ENCODE results near the gene C19orf67.

Gene C19orf67

DNA sequence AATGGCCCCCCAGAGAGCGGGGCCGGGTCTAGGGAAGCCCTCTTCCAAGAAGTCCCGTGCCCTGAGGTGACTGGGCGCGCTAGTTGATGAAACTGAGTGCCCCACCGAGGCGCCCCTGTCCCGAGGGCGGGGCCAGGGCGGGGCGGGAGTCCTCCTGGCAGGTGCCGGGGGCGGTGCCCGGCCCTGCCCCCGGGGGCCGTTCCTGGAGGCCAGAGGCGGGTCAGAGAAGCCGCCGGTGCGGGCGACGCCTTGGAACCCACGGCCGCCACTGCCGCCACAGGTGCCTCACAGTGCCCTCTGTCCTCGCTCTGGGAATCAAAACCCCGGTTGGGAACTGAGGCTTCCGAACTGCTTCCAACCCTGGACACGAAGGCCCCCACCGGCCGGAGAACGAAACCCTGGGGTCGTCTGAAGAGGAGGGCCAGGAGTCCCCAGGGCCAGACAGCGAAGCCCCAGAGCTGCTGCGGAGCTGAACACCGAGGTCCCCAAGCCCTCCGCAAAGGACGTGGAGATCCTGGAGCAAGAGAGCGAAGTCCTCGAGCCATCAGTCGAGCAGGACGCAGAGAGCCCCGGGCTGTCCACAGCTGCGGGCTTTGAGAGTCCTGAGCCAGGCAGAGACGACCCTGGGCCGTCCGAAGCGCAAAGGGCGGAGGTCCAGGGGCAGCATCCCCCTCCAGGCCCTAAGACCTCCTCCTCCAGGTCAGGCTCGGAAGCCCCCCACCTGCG, 12.9 kb downstream of the C19orf67 start, which contains the start of gene MISP3:
MISP3 (plus strand) TSS at position 252 of the 726 bp plus-strand sequence. CDS start 524 bp downstream, outside the sequence.
- peak within 1 kb of the TSS; percentile 66 for H2AFZ ChIP-seq (ENCODE audit: insufficient read depth, low read length, poor library complexity)
- H3K4ac ChIP-seq (ENCODE audit: low read depth, low read length) = peak within 1 kb of the TSS; percentile 67
- no peak within 1 kb of the TSS for H2BK5ac ChIP-seq (ENCODE audit: low read depth, low read length, poor library complexity)
- peaks cover 1% of the 10 kb centered on the region for H3K79me2 ChIP-seq (ENCODE audit: control insufficient read depth, insufficient read depth, low read length, poor library complexity)
- H4K8ac ChIP-seq (ENCODE audit: low read depth, low read length) = peak within 1 kb of the TSS; percentile 90
- peak within 1 kb of the TSS; percentile 59 for H3K9ac ChIP-seq (ENCODE audit: low read length)
- no peak within 1 kb of the TSS for H3K23ac ChIP-seq (ENCODE audit: low read length)
- H3K27ac ChIP-seq (ENCODE audit: low read depth, low read length) = no peak within 1 kb of the TSS
- H3K4me2 ChIP-seq (ENCODE audit: low read length) = peak within 1 kb of the TSS; percentile 97
- H3K18ac ChIP-seq (ENCODE audit: low read length) = peak within 1 kb of the TSS; percentile 80
- no peaks in the 10 kb centered on the region for H3K9me3 ChIP-seq (ENCODE audit: insufficient read depth, low read depth, low read length)
- H3K4me3 ChIP-seq (ENCODE audit: low read depth, low read length) = peak within 1 kb of the TSS; percentile 62
- H2BK120ac ChIP-seq (ENCODE audit: insufficient read depth, low read length, poor library complexity) = peak within 1 kb of the TSS; percentile 62
- H3K14ac ChIP-seq (ENCODE audit: low read length) = peak within 1 kb of the TSS; percentile 88
- H3K79me1 ChIP-seq (ENCODE audit: low read length) = peaks cover 17% of the 10 kb centered on the region
- H4K91ac ChIP-seq (ENCODE audit: low read depth, low read length) = peak within 1 kb of the TSS; percentile 91
- H4K12ac ChIP-seq (ENCODE audit: low read depth, low read length) = peak within 1 kb of the TSS; percentile 35
- no CpG with 5 or more reads among the region's 51 CpGs for WGBS (ENCODE audit: extremely low coverage, insufficient coverage, insufficient read length)
- no peak within 1 kb of the TSS for H2BK12ac ChIP-seq (ENCODE audit: low read length)
- peaks cover 17 to 22% of the 10 kb centered on the region in 2 experiments for H3K4me1 ChIP-seq (ENCODE audit: control insufficient read depth in 1 of 2, insufficient read depth in 2 of 2, low read length in 2 of 2)
- no peaks in the 10 kb centered on the region for H3K36me3 ChIP-seq (ENCODE audit: control insufficient read depth in 1 of 2, insufficient read depth in 2 of 2, low read length in 2 of 2)
- peaks cover 5% of the 10 kb centered on the region for H3K27me3 ChIP-seq (ENCODE audit: insufficient read depth, low read length)
- no peak within 1 kb of the TSS for H2AK5ac ChIP-seq (ENCODE audit: low read length)
- DNase-seq = peak; percentile 63 to 68

DNA sequence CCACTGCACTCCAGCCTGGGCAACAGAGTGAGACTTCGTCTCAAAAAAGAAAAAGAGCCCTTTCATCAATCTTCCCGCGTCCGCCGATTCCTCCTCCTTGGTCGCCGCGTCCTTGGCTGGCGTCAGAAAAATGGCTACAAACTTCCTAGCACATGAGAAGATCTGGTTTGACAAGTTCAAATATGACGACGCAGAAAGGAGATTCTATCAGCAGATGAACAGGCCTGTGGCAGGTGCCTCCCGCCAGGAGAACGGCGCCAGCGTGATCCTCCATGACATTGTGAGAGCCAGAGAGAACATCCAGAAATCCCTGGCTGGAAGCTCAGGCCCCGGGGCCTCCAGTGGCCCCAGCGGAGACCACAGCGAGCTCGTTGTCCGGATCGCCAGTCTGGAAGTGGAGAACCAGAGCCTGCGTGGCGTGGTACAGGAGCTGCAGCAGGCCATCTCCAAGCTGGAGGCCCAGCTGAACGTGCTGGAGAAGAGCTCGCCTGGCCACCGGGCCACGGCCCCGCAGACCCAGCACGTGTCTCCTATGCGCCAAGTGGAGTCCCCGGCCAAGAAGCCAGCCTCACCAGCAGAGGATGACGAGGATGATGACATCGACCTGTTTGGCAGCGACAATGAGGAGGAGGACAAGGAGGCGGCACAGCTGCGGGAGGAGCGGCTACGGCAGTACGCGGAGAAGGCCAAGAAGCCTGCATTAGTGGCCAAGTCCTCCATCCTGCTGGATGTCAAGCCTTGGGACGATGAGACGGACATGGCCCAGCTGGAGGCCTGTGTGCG, 15.1 kb downstream of the C19orf67 start:
- WGBS (ENCODE audit: extremely low coverage, insufficient coverage, insufficient read length) = no CpG with 5 or more reads among the region's 43 CpGs
- Histone ChIP-seq H3K79me2 (ENCODE audit: control insufficient read depth, insufficient read depth, low read length, poor library complexity) (peaks cover 1% of the 10 kb centered on the region), H3K4me2 (ENCODE audit: low read length) (no peak overlapping the region), H3K79me1 (ENCODE audit: low read length) (peaks cover 17% of the 10 kb centered on the region), H2AFZ (ENCODE audit: insufficient read depth, low read length, poor library complexity) (no peak overlapping the region), H4K8ac (ENCODE audit: low read depth, low read length) (no peak overlapping the region), H4K91ac (ENCODE audit: low read depth, low read length) (no peak overlapping the region), H3K9ac (ENCODE audit: low read length) (no peak overlapping the region), H3K9me3 (ENCODE audit: insufficient read depth, low read depth, low read length) (no peaks in the 10 kb centered on the region), H3K14ac (ENCODE audit: low read length) (no peak overlapping the region), H4K12ac (ENCODE audit: low read depth, low read length) (no peak overlapping the region), H2AK5ac (ENCODE audit: low read length) (no peak overlapping the region), H2BK120ac (ENCODE audit: insufficient read depth, low read length, poor library complexity) (no peak overlapping the region), H3K4ac (ENCODE audit: low read depth, low read length) (no peak overlapping the region), H2BK12ac (ENCODE audit: low read length) (no peak overlapping the region), H3K36me3 (ENCODE audit: control insufficient read depth in 1 of 2, insufficient read depth in 2 of 2, low read length in 2 of 2) (no peaks in the 10 kb centered on the region), H3K18ac (ENCODE audit: low read length) (no peak overlapping the region), H3K27me3 (ENCODE audit: insufficient read depth, low read length) (peaks cover 5% of the 10 kb centered on the region), H3K4me3 (ENCODE audit: low read depth, low read length) (no peak overlapping the region), H3K4me1 (ENCODE audit: control insufficient read depth in 1 of 2, insufficient read depth in 2 of 2, low read length in 2 of 2) (peaks cover 17 to 22% of the 10 kb centered on the region in 2 experiments), H3K23ac (ENCODE audit: low read length) (no peak overlapping the region), H2BK5ac (ENCODE audit: low read depth, low read length, poor library complexity) (no peak overlapping the region), H3K27ac (ENCODE audit: low read depth, low read length) (no peak overlapping the region)
- peak; percentile 68 to 90 for DNase-seq

- peaks cover 3% of the 10 kb centered on the region for H3K79me1 ChIP-seq (ENCODE audit: low read length)
- no peak overlapping the region for H3K9ac ChIP-seq (ENCODE audit: low read length)
- no peak overlapping the region for H2BK5ac ChIP-seq (ENCODE audit: low read depth, low read length, poor library complexity)
- no peak overlapping the region for H3K4ac ChIP-seq (ENCODE audit: low read depth, low read length)
- H2BK120ac ChIP-seq (ENCODE audit: insufficient read depth, low read length, poor library complexity) = no peak overlapping the region
- H3K27me3 ChIP-seq (ENCODE audit: insufficient read depth, low read length) = no peaks in the 10 kb centered on the region
- no peak overlapping the region for H4K91ac ChIP-seq (ENCODE audit: low read depth, low read length)
- H3K4me1 ChIP-seq (ENCODE audit: control insufficient read depth in 1 of 2, insufficient read depth in 2 of 2, low read length in 2 of 2) = peaks cover 0 to 4% of the 10 kb centered on the region in 2 experiments
- H3K9me3 ChIP-seq (ENCODE audit: insufficient read depth, low read depth, low read length) = no peaks in the 10 kb centered on the region
- no peak overlapping the region for H2AFZ ChIP-seq (ENCODE audit: insufficient read depth, low read length, poor library complexity)
- H3K14ac ChIP-seq (ENCODE audit: low read length) = no peak overlapping the region
- H4K8ac ChIP-seq (ENCODE audit: low read depth, low read length) = no peak overlapping the region
- H3K36me3 ChIP-seq (ENCODE audit: control insufficient read depth in 1 of 2, insufficient read depth in 2 of 2, low read length in 2 of 2) = no peaks in the 10 kb centered on the region
- H3K4me3 ChIP-seq (ENCODE audit: low read depth, low read length) = no peak overlapping the region
- no peaks in the 10 kb centered on the region for H3K79me2 ChIP-seq (ENCODE audit: control insufficient read depth, insufficient read depth, low read length, poor library complexity)
- H3K4me2 ChIP-seq (ENCODE audit: low read length) = no peak overlapping the region
- H3K23ac ChIP-seq (ENCODE audit: low read length) = no peak overlapping the region
- no CpG with 5 or more reads among the region's 2 CpGs for WGBS (ENCODE audit: extremely low coverage, insufficient coverage, insufficient read length)
- DNase-seq = no peak
- H2AK5ac ChIP-seq (ENCODE audit: low read length) = no peak overlapping the region
- no peak overlapping the region for H3K27ac ChIP-seq (ENCODE audit: low read depth, low read length)
- H3K18ac ChIP-seq (ENCODE audit: low read length) = no peak overlapping the region
- no peak overlapping the region for H4K12ac ChIP-seq (ENCODE audit: low read depth, low read length)
- no peak overlapping the region for H2BK12ac ChIP-seq (ENCODE audit: low read length)
Observed at GRCh38 chr19:14066134-14066533, 19.4 kb downstream of the C19orf67 start.

DNA sequence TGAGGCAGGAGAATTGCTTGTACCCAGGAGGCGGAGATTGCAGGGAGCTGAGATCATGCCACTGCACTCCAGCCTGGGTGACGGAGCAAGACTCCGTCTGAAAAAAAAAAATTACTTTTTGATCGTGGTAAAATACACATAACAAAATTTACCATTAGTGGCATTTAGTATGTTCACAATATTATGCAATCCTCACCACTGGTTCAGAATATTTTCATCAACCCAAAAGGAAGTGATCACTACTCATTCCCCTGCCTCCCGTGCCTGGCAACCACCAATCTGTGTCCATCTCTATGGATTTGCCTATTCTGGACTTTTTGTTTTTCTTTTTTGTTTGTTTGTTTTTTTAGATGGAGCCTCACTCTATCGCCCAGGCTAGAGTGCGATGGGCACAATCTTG, 22.5 kb downstream of the C19orf67 start:
- Histone ChIP-seq H4K12ac (ENCODE audit: low read depth, low read length) (no peak overlapping the region), H2BK5ac (ENCODE audit: low read depth, low read length, poor library complexity) (no peak overlapping the region), H3K79me2 (ENCODE audit: control insufficient read depth, insufficient read depth, low read length, poor library complexity) (no peaks in the 10 kb centered on the region), H3K18ac (ENCODE audit: low read length) (no peak overlapping the region), H3K27me3 (ENCODE audit: insufficient read depth, low read length) (peaks cover 3% of the 10 kb centered on the region), H3K4me2 (ENCODE audit: low read length) (no peak overlapping the region), H3K36me3 (ENCODE audit: control insufficient read depth in 1 of 2, insufficient read depth in 2 of 2, low read length in 2 of 2) (no peaks in the 10 kb centered on the region), H2BK12ac (ENCODE audit: low read length) (no peak overlapping the region), H3K23ac (ENCODE audit: low read length) (no peak overlapping the region), H3K4me3 (ENCODE audit: low read depth, low read length) (no peak overlapping the region), H2BK120ac (ENCODE audit: insufficient read depth, low read length, poor library complexity) (no peak overlapping the region), H3K4ac (ENCODE audit: low read depth, low read length) (no peak overlapping the region), H2AK5ac (ENCODE audit: low read length) (no peak overlapping the region), H4K8ac (ENCODE audit: low read depth, low read length) (no peak overlapping the region), H3K9me3 (ENCODE audit: insufficient read depth, low read depth, low read length) (no peaks in the 10 kb centered on the region), H3K14ac (ENCODE audit: low read length) (no peak overlapping the region), H2AFZ (ENCODE audit: insufficient read depth, low read length, poor library complexity) (no peak overlapping the region), H3K9ac (ENCODE audit: low read length) (no peak overlapping the region), H3K27ac (ENCODE audit: low read depth, low read length) (no peak overlapping the region), H3K4me1 (ENCODE audit: control insufficient read depth in 1 of 2, insufficient read depth in 2 of 2, low read length in 2 of 2) (peaks cover 0 to 7% of the 10 kb centered on the region in 2 experiments), H4K91ac (ENCODE audit: low read depth, low read length) (no peak overlapping the region), H3K79me1 (ENCODE audit: low read length) (peaks cover 3% of the 10 kb centered on the region)
- DNase-seq = no peak
- no CpG with 5 or more reads among the region's 7 CpGs for WGBS (ENCODE audit: extremely low coverage, insufficient coverage, insufficient read length)

Data from trophoblast cell (in vitro differentiated cells and primary cell).